Neural cell (in vitro differentiated cells): ENCODE data around the gene SLC13A3.

Experiments
- CTCF ChIP-seq: fragments of 450-650 bp; IDR thresholded peaks from 2 replicates; pipeline ENCODE4 v1.5.1; 2014; ENCODE audit warnings: antibody characterized with exemption, mild to moderate bottlenecking, moderate library complexity; ENCODE audit not compliant: poor library complexity, severe bottlenecking
- TAF1 ChIP-seq: IDR thresholded peaks from 2 replicates; pipeline ENCODE4 v1.6.1; 2012; ENCODE audit warnings: low read depth

GRCh38 chr20:46553926-46554325 lies 97.3 kb downstream of the SLC13A3 start:
- no peak for TF ChIP-seq CTCF
- TF ChIP-seq TAF1: no peak
